GM12878 (cell line): ENCODE data around the gene CPNE4.

Source experiments
- CHD4 ChIP-seq: fragments of 200-600 bp; sonication (generic); IDR thresholded peaks from 2 replicates; pipeline ENCODE4 v1.6.1; 2016; ENCODE audit warnings: mild to moderate bottlenecking
- EP300 ChIP-seq, 2 experiments: fragments of 150-350 bp in 1 of 2; IDR thresholded peaks; 2 replicates each; pipeline ENCODE4 v1.6.1; 2011 to 2012; ENCODE audit warnings: low read depth in 2 of 2, low read length in 2 of 2, borderline replicate concordance in 1 of 2, improper control_type of control experiment in 1 of 2, inconsistent platforms in 1 of 2; ENCODE audit not compliant: control insufficient read depth in 1 of 2
- HDAC6 ChIP-seq: fragments of 200-600 bp; sonication (generic); IDR thresholded peaks from one replicate; pipeline ENCODE4 v1.8.0; 2017; ENCODE audit warnings: antibody characterized with exemption; ENCODE audit not compliant: unreplicated experiment
- MEF2A ChIP-seq: IDR thresholded peaks from 2 replicates; pipeline ENCODE4 v1.6.1; 2011; ENCODE audit warnings: low read depth, mild to moderate bottlenecking, low read length, moderate library complexity; ENCODE audit not compliant: insufficient read depth
- NRF1 ChIP-seq: conservative IDR thresholded peaks from 2 replicates; pipeline ENCODE4 v1.6.1; 2011; ENCODE audit warnings: mild to moderate bottlenecking, low read depth, low read length, improper control_type of control experiment
- POLR2A ChIP-seq: IDR thresholded peaks from 2 replicates; pipeline ENCODE4 v1.6.1; 2011; ENCODE audit warnings: low read depth, mild to moderate bottlenecking, low read length
- TAF1 ChIP-seq: IDR thresholded peaks from 2 replicates; pipeline ENCODE4 v1.6.1; 2011; ENCODE audit warnings: mild to moderate bottlenecking, low read depth, low read length, borderline replicate concordance
- TF ChIP-seq, protein P1 (sequence below), 3 experiments: IDR thresholded peaks in 2 of 3; conservative IDR thresholded peaks in 1 of 3; 2 replicates each; pipeline ENCODE4 v1.5.1; 2011; ENCODE audit warnings: low read depth in 3 of 3, low read length in 3 of 3, mild to moderate bottlenecking in 3 of 3, control low read depth in 2 of 3, moderate library complexity in 2 of 3, inconsistent platforms in 1 of 3, mixed read lengths in 1 of 3; ENCODE audit not compliant: control insufficient read depth in 2 of 3, insufficient read depth in 1 of 3; ENCODE audit errors: extremely low read depth in 1 of 3

DNA sequence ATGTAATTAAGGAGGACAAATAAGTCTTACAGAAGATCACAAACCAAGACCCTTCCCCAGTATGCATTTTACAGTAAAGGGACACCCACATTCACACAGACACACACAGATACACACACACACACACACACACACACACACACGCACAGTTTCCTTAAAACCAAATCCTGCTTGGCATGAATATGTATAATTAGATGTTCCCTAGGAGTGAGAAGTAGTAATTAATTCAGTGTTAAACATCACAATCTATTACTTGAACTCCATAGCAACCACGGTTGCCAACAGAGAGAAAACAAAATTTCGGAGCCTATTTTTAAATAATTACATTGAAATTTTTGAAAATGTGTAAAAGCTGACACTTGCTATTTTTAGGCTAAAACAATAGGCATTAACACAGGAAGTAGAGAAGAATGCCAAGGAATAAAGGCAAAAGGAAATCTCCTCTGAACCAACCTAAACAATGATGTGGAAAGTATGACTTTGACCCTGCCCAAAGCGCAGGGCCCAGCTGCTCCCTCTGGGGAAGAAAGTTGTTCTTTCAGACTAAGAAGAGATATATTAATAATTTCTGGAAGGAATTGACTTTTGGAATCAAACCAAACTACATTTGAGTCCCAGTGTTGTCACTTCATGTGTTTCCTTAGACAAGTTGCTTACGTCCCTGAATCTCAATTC is 215.3 kb downstream of the CPNE4 start:
- TF ChIP-seq POLR2A, result no peak
- no peak for TF ChIP-seq CHD4
- TF ChIP-seq, protein P1, sequence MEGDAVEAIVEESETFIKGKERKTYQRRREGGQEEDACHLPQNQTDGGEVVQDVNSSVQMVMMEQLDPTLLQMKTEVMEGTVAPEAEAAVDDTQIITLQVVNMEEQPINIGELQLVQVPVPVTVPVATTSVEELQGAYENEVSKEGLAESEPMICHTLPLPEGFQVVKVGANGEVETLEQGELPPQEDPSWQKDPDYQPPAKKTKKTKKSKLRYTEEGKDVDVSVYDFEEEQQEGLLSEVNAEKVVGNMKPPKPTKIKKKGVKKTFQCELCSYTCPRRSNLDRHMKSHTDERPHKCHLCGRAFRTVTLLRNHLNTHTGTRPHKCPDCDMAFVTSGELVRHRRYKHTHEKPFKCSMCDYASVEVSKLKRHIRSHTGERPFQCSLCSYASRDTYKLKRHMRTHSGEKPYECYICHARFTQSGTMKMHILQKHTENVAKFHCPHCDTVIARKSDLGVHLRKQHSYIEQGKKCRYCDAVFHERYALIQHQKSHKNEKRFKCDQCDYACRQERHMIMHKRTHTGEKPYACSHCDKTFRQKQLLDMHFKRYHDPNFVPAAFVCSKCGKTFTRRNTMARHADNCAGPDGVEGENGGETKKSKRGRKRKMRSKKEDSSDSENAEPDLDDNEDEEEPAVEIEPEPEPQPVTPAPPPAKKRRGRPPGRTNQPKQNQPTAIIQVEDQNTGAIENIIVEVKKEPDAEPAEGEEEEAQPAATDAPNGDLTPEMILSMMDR (IDR thresholded peaks at IDR 0.05 in 2 of 3, conservative IDR thresholded peaks at IDR 0.05 in 1 of 3; ENCODE audit: control insufficient read depth in 2 of 3, extremely low read depth in 1 of 3, insufficient read depth in 1 of 3, low read depth in 3 of 3, low read length in 3 of 3), result no peak
- no peak for TF ChIP-seq TAF1
- TF ChIP-seq HDAC6, result no peak
- TF ChIP-seq MEF2A, result no peak
- TF ChIP-seq NRF1, result no peak
- no peak for TF ChIP-seq EP300 (IDR thresholded peaks at IDR 0.05; ENCODE audit: borderline replicate concordance in 1 of 2, control insufficient read depth in 1 of 2, low read depth in 2 of 2, low read length in 2 of 2)
